GM03348 (cell line): ENCODE results near the gene ASAP2.

ENCODE experiments used
- DNase-seq: peaks from one replicate; pipeline ENCODE4 v3.0.0; 2012; ENCODE audit warnings: low spot score

The ASAP2 gene

DNA sequence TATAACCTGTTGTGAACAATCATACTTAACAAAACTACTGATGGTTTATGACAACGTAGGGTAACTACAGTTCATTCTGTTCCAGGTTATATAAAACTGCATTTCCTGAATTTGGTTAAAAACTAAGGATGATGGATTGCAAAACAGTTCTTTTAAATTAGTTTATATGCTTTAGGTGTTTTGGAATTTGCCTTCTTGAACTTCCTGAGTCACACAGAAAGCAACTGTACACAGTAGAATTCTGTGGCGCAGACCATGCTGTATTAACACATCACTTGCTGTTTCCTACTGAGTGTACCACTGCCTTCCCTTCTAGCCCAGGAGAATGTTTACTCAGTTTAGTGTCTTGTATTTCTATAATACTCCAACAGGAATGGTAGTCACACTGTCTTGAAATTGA lies 197.3 kb downstream of the ASAP2 start:
- no peak for DNase-seq

DNA sequence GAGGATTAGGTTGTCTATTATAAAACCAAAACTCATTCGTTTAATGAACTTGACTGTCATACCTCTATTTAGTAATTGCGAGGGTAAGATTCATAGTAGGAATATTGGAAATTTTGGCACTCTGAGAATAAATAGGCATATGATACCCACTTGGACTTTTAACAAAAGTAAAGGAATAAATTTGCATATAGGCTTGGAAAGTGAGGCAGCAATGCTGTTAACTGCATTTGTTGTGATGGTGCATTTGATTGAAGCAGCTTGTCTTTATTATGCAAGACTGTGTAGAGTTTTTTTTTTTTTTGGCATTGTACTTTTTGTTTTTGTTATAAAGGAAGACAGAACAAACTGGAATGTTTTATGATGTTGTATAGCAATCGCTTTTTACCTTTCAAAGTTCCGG lies 197.8 kb downstream of the ASAP2 start:
- no peak for DNase-seq

DNA sequence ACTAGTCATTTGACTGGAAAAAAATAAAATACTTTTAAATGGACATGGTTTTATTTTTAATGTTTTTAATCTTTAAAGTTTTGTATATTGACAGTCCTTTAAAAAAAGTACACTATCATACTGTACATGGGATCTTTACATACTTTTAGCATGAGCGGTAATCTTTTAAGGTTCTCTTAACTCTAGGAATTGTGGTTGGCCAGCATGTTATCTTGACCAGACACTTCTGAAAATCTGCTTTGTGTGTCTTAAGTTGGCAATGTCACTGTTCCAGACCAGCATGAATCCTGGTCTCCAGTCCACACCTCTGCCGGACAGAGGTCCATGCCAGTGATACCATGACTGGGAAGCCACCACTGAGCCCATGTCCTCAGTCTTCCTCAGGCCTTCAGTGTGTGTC lies 199.0 kb downstream of the ASAP2 start:
- no peak for DNase-seq

DNA sequence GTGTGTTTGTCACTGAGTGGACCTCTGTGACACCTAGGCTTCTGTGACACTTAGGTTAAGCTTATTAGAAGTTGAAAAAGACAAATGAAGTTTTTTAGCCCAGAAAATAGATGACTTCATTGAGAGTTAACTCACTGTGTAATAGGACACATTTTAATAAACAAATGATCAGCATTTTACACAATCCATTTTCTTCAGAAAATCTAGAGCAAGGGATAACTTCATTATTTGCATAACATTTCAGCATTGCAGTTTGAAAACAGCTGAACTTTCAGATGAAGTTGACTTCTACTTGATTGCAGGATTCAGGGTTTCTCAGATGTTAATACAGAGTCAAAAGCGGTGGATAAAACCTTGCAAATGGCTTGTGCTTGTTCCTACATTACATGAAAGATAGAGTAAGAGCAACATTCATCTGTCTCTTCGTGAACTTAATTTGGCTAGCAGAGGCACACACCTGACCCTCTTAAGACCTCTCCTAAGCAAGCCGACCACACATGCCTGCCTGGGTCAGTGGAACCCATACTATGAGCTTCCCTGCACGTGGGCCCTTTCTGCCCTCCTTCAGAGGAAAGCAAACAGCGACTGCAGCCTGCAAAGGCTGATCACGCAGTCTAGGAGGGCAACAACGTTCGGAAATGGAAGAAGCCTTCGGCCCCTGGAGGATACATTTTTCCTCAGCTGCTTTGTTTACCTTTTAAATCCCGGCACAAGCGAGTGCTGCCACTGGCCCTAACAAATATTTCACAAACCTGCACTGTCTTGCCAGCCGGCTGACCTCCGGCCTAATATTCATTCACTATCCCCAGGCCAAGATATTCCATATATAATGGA lies 200.1 kb downstream of the ASAP2 start:
- DNase-seq = no peak

DNA sequence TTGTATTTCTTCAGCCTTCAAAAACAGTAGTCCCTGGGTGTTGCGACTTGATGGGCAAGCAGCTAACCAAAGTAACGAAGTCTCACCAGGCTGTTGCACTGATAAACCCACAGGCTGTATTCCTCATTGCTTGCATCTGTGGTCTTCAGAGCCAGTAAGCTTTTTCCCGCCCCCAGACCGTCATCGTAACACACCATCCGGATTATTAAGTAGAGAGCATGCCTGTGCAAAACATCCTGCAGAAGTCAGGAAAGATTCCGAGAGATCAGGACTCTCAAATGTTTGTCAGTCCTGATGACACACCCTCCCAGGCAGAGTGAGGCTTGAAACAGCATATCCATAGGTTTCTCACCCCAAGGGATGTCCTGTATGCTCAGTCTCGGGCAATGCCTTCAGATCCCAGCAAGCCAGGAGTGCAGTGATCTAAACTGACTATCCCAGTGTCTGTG lies 200.8 kb downstream of the ASAP2 start:
- no peak for DNase-seq

DNA sequence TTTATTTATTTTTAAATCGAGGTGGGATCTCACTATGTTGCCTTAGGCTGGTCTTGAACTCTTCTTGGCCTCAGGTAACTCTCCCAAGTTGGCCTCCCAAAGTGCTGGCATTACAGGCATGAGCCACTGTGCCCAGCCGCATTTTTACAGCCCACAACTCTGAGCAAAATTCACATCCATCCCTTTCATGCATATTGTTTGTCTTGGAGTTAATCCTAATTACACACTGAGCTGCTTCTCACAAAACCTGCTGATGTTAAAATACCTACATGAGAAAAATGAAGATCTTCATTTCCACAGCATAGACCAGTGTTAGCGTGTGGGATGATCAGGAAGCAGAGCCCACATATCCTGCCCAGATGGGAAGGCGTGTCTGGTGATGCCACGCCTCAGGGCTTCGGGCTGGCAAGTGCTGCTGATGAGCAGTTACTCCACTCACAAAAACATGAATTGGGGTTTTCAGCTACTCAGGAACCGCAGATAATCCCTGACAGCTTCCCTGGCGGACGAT lies 202.1 kb downstream of the ASAP2 start:
- no peak for DNase-seq

DNA sequence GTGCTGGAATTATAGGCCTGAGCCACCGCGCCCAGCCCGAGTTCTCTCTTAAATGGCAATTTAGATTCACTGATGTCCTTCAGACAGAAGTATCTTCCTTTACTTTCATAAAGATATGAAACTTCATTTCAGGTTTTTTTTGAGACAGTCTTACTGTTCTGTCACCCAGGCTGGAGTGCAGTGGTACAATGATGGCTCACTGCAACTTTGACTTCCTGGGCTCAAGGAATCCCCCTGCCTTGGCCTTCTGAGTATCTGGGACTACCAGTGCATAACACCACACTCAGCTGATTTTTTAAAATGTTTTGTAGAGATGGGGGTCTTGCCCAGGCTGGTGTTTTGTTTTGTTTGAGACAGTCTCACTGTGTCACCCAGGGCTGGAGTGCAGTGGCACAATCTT lies 203.5 kb downstream of the ASAP2 start:
- no peak for DNase-seq

DNA sequence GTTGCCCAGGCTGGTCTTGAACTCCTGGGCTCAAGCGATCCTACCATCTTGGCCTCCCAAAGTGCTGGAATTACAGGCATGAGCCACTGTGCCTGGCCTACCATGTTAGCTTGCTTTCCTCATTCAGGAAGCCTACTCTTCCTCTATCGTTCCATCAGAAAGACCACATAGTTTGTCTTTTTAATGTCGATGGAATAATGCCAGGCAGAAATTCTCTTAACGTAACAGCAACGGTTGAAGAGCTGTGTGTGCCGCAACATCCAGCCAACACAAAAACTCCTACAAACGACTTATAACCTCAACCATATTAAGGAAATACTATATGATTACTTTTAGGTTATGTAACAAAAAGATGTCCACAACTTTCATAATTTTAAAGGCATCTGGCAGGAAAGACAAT lies 206.2 kb downstream of the ASAP2 start:
- no peak for DNase-seq

DNA sequence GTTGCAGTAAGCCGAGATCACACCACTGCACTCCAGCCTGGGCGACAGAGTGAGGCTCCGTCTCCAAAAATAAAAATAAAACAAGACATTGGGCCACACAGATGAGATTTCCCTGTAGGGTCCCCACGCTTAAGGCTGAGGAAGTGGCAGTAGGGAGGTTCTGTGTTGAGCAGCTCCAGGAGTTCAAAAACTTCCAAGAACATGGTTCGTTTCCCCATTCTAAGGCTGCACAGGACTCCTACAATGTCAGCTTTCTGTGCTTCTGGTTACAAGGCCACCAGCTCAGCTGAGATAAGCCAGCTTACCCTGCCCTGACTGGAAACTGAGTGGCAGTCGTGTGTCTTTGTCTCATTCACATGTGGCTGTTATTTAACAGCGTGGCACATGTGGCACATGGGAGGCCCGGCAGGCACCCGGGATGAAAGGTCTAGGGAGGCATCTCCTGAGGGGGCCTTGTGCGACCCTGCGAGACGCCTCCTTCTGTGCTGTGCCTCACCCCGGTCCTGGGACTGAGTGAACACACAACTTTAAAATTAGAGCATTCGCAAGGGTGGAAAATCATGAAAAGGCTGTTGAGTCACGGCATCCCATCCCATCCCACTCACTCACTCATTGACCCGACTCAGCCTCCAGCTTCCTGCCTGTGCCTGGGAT lies 209.0 kb downstream of the ASAP2 start:
- no peak for DNase-seq

DNA sequence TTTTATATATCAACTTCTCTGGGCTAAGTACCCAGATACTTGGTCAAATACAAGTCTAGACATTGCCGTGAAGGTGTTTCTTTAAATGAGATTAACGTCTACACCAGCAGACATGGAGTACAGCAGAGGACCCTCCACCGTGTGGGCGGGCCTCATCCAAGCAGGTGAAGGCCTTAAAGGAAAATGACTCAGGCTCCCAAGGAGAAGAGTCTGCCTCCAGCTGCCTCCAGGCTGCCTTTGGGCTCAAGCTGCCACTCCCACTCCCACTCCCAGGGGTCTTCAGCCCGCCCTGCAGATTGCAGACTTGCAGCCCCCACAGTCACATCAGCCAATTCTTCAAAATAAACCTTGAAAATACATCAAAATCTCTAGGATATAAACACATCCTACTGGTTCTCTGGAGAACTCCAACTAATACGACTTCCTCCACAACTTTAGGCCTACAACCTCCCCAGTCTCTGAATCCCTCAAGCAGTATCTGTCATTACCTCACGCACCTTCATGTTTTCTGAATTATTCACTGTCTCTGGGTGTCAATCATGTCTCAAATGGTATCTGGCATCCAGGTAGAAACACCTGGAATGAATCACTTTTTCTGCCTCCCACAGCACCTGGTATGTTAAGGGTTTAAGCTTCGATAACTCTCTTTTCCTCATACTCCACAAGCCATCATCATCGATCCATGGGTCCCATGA lies 209.8 kb downstream of the ASAP2 start:
- DNase-seq = no peak

DNA sequence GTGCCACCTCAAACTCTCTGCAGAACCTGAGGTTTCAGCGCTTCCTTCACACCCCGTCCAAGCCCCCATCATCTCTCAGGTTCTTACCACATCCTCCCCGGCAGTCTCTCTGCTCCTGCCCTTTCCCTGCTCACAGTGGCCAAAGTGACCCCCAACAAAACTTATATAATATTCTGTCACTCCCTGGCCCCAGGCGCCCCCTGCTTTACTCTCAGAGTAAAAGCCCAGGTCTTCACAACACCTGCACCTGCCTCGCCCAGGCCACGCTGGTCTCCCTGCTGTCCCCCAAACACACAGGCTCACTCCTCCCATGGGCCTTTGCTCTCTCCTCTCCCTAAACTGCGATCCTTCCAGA lies 210.3 kb downstream of the ASAP2 start:
- DNase-seq = no peak

DNA sequence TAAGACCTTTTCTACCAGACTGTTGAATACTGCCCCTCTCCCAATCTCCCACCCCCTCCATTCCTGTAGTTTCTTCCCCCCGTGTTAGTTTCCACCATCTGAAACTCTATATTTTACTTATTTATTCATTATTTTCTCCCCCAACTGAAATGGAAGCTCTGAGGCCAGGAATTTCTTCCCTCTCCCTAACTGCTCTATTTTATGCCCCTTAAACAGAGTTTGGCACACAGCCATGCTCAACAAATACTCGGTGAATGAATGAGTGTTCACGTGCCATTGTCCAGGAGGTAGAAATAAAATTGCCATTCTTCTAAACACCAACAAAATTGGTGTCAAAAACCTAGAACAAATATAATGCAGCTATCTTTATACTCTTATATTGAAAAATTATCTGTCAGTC lies 211.1 kb downstream of the ASAP2 start:
- no peak for DNase-seq

DNA sequence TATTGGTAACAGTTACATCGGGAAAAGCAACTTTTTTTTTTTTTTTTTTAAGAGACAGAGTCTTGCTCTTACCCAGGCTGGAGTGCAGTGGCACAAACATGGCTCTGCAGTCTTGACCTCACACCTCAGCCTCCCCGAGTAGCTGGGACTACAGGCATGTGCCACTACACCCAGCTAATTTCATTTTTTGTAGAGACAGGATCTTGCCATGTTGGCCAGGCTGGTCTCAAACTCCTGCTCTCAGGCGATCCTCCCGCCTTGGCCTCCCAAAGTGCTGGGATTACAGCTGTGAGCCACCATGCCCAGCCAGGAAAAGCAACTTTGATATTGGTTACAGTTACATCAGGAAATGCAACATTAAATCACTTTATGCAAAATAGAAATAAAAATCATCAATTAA lies 212.1 kb downstream of the ASAP2 start:
- DNase-seq = no peak

DNA sequence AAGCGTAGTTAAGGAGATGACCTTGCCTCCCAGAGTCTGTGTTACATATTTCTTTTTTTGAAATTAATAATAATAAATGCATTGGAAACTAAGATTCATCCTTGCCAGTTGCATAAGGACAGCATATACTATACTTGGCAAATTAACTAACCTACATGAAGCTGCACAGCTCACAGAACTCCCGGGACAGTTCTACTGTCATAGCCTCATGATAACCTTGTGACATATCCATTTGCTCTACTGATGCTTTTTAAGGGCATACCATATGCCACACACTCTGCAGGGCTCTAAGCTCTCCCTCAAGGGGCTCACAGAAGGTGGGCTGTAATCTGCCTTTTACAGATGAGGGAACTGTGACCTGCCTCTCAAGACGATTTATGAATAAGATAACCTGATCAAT lies 212.9 kb downstream of the ASAP2 start:
- no peak for DNase-seq

DNA sequence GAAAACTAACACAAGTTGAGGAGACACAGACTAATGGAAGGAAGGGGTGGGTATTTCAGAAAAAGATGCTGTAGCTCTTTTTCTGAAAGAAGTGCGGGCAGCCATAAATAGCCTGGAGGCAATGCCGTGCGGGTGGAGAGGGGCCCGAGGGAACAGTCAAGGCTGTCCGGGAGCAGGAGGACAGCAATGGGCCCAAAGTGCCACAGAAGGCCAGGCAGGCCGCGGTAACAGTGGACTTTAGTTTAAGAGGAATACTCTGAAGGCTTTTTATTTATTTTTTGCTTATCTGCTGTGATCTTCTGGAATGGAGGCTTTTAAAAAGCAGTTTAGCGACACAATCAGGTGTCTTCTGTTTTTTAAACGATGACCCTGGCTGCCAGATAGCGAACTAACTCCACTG lies 213.9 kb downstream of the ASAP2 start:
- DNase-seq = no peak

DNA sequence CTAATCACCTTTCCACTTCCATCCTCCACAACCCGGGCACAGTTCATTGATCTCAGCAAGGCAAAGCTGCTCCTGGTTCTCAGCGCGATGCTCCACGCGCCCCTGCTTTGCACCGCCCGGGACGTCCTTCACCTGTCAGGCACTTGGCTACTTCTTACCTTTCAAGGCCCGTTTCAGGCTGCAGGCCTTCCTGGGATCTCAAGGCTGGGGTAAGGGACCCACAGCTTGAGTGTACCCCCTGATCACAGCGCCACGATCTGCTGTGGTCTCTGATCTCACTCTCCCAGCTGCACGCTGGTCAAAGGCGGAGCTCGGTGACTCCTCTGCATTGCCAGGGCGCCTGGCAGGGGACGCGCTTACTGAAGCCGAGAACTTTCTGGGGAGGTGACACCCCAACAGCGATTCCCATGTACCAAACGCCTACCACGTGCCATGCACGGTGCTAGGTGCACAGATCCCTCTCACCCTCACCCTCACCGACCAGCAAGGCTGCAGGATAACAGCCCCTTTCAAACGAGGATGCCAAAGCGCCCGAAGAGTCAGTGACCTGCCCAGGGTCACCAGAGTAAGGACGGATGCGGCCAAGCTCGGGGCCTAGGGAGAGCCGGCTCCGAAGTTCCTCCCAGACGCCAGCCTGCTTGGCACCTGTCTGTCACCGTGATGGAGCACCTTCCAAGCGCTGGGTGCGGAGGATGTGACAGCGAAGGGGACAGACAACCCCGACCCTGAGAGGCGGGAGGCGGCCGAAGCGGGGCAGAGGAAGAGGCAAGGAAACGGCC lies 215.9 kb downstream of the ASAP2 start:
- peak; percentile 73 for DNase-seq

DNA sequence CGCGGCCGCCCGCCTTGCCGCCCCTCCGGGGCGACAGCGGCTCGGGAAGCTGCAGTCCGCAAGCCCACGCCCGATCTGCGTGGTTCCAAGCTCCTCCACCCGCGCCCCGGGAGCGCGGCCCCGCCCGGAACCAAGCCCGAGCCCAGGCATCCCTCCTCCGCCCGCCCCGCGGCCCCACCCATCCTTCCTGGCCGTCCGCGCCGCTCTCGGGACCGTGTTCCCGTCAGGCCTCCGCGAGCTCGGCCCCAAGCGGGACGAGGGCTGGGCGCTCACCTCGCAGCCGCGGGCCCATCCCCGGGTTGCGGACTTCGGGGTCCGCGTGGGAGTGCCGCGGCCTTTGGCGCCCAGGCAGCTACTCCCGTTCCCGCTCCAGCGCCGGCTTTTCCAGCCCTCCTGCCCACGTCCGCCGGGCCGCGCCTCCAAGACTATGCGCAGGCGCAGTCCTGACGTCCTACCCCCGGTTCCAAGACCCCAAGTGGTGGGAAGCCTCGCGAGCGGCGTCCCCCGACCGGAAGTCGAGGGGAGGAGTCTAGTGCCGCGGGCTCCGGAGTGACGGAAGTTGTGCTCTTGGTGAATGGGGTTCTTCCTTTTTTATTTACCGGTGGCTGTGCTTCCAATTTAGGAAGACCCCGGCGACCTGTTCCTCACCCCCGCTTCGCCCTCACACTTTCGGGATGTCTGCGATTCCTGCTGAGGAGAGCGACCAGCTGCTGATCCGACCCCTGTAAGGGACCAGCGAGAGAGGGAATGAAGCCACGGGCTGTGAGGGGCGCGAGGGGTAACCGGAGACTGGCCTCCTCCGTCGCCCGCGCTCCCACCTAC lies 216.7 kb downstream of the ASAP2 start, which contains the start of the genes CPSF3 and ITGB1BP1:
Gene CPSF3, plus strand, starts transcription at position 555 of the 822 bp plus-strand sequence. Its CDS starts 120 bp downstream, at position 675.
Gene ITGB1BP1, minus strand, starts transcription at position 429 of the 822 bp plus-strand sequence. CDS start 4,831 bp downstream, outside the sequence.
- DNase-seq = peak; percentile 100

DNA sequence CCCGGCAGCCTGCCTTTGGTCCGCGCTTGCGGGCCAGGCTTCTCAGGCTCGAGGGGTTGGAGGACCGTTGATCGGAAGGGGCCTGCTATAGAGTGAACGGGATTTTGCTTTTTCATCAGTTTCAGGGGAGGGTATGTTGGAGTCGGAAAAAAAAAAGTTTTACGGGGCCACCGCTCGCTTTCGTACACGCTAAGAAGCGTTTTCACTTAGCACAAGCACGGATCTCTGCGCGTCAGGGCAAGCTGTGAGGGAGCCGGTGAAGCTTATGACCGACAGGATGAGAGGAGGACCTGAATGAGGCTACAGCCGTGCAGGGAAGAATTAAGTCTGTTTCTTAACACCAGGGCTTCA lies 217.3 kb downstream of the ASAP2 start:
- no peak for DNase-seq

DNA sequence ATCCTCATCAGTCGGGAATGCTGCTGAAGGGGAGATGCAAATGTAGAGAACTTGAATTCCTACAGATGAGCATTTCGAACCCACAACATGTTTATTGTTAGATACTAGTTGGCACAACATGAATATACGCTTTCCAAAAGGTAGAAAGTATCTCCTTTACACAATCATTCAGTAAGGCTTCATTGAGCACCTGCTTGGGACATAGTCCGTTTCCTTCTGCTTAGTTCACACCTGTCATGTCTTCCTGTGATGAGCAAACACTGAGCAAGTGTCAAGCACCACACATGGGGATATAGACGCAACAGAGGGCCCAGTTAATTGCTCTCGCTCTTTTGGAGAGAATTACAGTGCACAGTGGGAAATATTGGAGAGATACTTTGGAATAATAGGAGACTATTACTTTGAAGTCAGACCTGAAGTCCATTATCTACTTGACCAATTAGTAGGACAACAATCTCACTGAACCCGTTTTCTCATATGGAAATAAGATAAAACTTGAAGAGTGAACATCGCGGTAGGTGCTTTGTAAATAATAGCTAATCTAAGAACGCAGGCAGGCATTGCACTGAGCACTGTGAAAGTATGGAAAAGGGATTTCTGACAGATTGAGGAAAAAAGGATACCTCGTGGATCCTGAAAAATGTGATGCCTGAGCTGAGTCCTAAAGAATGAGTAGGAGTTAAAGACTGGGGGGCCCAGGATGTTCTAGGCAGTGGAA lies 218.0 kb downstream of the ASAP2 start:
- DNase-seq = no peak

DNA sequence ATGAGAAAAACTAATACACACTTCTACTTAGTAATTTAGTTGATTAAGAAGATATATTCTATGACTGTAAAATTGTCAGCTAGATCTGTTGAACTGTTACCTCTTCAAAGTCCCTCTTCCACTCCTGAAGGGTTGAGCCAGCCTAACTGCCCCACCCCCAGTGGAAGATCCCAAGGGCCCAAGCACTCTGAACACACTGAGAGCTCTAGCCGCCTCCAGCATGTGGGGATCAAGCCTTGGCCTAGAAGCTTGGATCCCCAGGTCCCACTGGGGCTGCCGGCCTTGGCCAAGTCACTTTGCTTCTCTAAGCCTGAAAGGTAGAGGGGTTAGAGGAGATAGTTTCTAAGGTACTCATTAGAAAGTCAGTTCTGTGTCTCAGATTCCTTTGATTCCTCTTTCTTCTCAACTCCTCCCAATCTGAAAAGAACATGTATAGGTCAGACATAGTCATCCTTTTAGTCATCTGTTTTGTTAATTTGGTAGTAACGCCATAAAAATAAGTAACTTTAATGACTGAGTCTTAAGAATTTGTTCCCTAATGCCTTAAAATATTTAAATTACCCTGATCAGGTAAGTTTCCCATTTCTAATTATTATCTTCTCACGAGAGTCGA lies 222.5 kb downstream of the ASAP2 start:
- DNase-seq = no peak
